BE2C (cell line): ENCODE results near the gene IFT57.

Source experiments
- DNase-seq: peaks from one replicate; pipeline ENCODE4 v3.0.0-alpha.2; 2020
- H3K27me3 ChIP-seq: fragments of 250-450 bp; sonication (Bioruptor Pico); 2 replicates; pipeline ENCODE4 v1.5.1; 2020; ENCODE audit warnings: mild to moderate bottlenecking
- H3K36me3 ChIP-seq: fragments of 250-450 bp; sonication (Bioruptor Pico); 2 replicates; pipeline ENCODE4 v1.5.1; 2020; ENCODE audit warnings: mild to moderate bottlenecking
- H3K4me1 ChIP-seq: fragments of 250-450 bp; sonication (Bioruptor Pico); 2 replicates; pipeline ENCODE4 v1.5.1; 2020
- H3K4me3 ChIP-seq: 2 replicates; pipeline ENCODE4 v1.5.1; 2011; ENCODE audit warnings: low read depth, low read length
- H3K9me3 ChIP-seq: fragments of 250-450 bp; sonication (Bioruptor Pico); 2 replicates; pipeline ENCODE4 v1.5.1; 2020
- TF ChIP-seq, protein P1 (sequence below): IDR thresholded peaks from 2 replicates; pipeline ENCODE4 v1.5.1; 2012; ENCODE audit warnings: mild to moderate bottlenecking, low read depth, low read length

IFT57 gene

DNA sequence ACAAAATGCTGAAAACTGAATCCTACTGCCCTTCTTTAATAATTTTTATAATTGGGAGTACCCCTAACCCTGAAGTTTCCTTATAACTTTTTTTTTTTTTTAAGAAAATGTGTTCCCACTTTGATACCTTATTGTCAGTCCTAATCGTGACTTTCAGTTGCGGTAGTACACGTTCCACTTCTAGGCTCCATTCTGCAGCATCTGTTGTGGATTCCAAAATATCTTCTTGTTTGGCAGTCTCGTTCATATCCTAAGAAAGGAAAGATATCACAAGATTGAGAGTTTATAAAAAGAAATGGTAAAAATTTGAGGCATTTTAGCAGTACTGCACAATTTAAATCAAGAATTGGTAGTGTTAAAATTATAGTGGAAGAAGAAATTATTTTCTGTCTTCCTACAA is 30.8 kb downstream of the IFT57 start:
- Histone ChIP-seq H3K9me3 (no peaks in the 10 kb centered on the region; the same call in 1 of the 2 replicates), H3K36me3 (peaks cover 11% of the 10 kb centered on the region), H3K4me3 (no peak overlapping the region), H3K27me3 (no peaks in the 10 kb centered on the region), H3K4me1 (no peaks in the 10 kb centered on the region)
- TF ChIP-seq, protein P1, sequence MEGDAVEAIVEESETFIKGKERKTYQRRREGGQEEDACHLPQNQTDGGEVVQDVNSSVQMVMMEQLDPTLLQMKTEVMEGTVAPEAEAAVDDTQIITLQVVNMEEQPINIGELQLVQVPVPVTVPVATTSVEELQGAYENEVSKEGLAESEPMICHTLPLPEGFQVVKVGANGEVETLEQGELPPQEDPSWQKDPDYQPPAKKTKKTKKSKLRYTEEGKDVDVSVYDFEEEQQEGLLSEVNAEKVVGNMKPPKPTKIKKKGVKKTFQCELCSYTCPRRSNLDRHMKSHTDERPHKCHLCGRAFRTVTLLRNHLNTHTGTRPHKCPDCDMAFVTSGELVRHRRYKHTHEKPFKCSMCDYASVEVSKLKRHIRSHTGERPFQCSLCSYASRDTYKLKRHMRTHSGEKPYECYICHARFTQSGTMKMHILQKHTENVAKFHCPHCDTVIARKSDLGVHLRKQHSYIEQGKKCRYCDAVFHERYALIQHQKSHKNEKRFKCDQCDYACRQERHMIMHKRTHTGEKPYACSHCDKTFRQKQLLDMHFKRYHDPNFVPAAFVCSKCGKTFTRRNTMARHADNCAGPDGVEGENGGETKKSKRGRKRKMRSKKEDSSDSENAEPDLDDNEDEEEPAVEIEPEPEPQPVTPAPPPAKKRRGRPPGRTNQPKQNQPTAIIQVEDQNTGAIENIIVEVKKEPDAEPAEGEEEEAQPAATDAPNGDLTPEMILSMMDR: no peak
- no peak for DNase-seq

DNA sequence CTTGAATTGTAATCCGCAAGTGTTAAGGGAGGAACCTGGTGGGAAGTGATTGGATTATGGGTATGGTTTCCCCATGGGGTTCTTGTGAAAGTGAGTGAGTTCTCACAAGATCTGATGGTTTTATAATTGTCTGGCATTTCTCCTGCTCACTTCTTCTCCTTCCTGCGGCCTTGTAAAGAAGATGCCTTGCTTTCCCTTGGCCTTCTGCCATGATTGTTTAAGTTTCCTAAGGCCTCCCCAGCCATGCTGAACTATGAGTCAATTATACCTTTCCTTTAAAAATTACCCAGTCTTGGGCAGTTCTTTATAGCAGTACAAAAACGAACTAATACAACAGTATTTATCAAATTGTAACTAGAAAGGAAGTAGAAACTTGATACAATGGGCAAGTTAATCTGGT is 31.9 kb downstream of the IFT57 start:
- Histone ChIP-seq H3K27me3 (no peaks in the 10 kb centered on the region), H3K36me3 (peaks cover 11% of the 10 kb centered on the region), H3K4me3 (no peak overlapping the region), H3K4me1 (no peaks in the 10 kb centered on the region), H3K9me3 (no peaks in the 10 kb centered on the region; the same call in 1 of the 2 replicates)
- TF ChIP-seq, protein P1: no peak
- DNase-seq: no peak

- DNase-seq: no peak
- Histone ChIP-seq H3K36me3 (peaks cover 11% of the 10 kb centered on the region), H3K27me3 (no peaks in the 10 kb centered on the region), H3K9me3 (no peaks in the 10 kb centered on the region; the same call in 1 of the 2 replicates), H3K4me1 (no peaks in the 10 kb centered on the region), H3K4me3 (no peak overlapping the region)
- TF ChIP-seq, protein P1: no peak
Measured at GRCh38 chr3:108189440-108189839, 32.8 kb downstream of the IFT57 start.

GRCh38 chr3:108185536-108185935 is 36.7 kb downstream of the IFT57 start:
- TF ChIP-seq, protein P1: no peak
- no peaks in the 10 kb centered on the region for H3K4me1 ChIP-seq
- H3K9me3 ChIP-seq: no peaks in the 10 kb centered on the region; the same call in 1 of the 2 replicates
- peaks cover 8% of the 10 kb centered on the region; the same call in 1 of the 2 replicates for H3K36me3 ChIP-seq
- H3K4me3 ChIP-seq: no peak overlapping the region
- no peak for DNase-seq
- H3K27me3 ChIP-seq: no peaks in the 10 kb centered on the region

GRCh38 chr3:108184824-108185223 is 37.4 kb downstream of the IFT57 start:
- no peaks in the 10 kb centered on the region for H3K27me3 ChIP-seq
- peaks cover under 1% of the 10 kb centered on the region; the same call in 1 of the 2 replicates for H3K36me3 ChIP-seq
- no peak for DNase-seq
- H3K4me1 ChIP-seq: no peaks in the 10 kb centered on the region
- H3K9me3 ChIP-seq: no peaks in the 10 kb centered on the region; the same call in 1 of the 2 replicates
- TF ChIP-seq, protein P1: no peak
- no peak overlapping the region for H3K4me3 ChIP-seq

DNA sequence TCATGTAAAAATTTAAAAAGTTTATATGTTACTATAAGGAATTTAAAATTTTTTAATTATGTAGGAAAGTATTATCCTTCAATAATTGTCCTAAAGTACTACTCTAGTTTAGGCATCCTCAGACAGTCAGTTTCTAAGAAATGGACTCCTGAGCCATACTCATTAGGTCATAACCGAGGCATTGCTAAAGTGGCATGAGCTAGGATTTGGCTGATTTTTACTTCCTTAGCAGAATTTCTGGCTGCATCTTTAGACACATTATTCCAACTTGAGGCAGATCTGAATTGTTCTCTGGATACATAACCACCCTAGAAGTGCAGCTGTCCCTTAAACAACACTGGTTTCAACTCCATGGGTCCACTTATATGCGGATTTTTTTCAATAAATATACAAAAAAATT is 38.3 kb downstream of the IFT57 start:
- H3K9me3 ChIP-seq: no peaks in the 10 kb centered on the region; the same call in 1 of the 2 replicates
- no peaks in the 10 kb centered on the region for H3K36me3 ChIP-seq
- no peak for DNase-seq
- H3K4me3 ChIP-seq: no peak overlapping the region
- no peaks in the 10 kb centered on the region for H3K27me3 ChIP-seq
- H3K4me1 ChIP-seq: no peaks in the 10 kb centered on the region
- TF ChIP-seq, protein P1: no peak
